HG03521 (cell line): Measurements from ENCODE around the gene RGS3.
"Not testable (repeated sequence)": the region's sequence is repeated elsewhere in the genome, so short reads cannot be mapped to it uniquely, and the experiment has no call there.

Experiments
- ATAC-seq: cut with Tn5 transposase; IDR thresholded peaks from one replicate; pipeline ENCODE4 v1.9.1; 2021; ENCODE audit warnings: mild to moderate bottlenecking, moderate library complexity; ENCODE audit not compliant: unreplicated experiment

Gene RGS3

DNA sequence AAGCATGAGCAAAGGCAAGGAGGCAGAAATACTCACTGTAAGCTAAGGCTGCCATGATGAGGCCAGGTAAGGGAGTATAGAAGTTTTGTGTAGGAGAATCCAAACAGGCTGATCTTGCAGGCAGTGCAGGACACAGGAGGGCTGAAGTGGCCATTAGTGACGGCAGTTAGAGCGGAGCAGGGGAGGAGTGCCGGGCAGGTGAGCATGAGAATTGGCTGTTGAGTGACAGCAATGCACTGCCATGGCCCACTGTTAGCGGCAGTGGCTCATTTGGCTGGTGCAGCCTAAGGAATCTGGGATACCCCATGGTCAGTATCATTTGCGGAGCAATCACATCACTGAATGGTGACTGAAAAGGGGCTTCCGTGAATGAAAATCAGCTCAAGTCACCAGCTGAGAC is 22.8 kb downstream of the RGS3 start:
- ATAC-seq = no peak

DNA sequence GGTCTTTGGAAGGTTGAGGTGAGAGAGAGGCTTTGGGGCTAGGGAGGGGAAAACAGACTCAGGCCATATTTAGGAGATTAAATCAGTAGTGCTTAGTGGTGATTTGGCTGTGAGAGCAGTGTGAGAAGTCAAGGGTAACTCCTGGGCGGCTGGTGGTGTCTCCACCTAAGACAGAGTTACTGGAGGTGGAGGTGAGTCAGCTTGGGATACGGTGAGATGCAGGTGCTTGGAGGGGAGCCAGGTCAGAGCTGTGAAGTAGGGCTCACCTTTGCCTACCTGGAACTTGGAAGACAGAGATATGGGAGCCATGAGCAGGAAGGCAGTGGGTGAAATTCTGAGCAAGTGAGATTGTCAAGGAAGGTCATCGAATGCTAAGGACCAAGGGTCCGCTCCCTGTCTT is 24.5 kb downstream of the RGS3 start:
- ATAC-seq = no peak

DNA sequence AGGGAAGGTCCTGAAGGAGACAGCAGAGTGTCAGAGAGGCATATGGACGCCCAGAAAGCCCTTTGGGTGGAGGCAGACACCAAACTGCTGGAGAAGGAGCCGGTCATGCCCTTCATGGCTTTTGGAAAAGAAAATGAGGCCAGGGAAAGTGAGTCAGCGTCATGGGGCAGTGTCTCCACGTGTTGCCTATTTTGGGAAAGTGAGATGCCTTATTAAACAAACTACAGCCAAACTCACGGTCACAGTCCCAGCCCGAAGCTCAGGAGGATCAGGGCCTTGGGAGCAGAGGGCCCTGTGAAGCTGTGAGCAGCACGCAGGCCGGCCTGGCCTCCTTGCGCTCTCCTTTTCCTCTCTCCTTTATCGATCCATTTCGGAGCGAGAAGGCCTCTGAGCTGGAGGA is 25.0 kb downstream of the RGS3 start:
- no peak for ATAC-seq

DNA sequence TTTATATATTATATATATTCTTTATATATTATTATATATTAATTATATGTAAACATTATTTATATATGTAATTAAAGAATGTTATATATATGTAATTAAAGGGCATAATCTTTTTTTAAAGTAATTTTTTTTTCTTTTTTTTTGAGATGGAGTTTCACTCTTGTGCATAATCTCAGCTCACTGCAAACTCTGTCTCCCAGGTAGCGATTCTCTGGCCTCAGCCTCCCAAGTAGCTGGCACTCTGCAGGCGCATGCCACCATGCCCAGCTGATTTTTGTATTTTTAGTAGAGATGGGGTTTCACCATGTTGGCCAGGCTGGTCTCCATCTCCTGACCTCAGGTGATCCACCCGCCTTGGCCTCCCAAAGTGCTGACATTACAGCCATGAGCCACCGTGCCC is 27.6 kb downstream of the RGS3 start:
- ATAC-seq = not testable (repeated sequence)

DNA sequence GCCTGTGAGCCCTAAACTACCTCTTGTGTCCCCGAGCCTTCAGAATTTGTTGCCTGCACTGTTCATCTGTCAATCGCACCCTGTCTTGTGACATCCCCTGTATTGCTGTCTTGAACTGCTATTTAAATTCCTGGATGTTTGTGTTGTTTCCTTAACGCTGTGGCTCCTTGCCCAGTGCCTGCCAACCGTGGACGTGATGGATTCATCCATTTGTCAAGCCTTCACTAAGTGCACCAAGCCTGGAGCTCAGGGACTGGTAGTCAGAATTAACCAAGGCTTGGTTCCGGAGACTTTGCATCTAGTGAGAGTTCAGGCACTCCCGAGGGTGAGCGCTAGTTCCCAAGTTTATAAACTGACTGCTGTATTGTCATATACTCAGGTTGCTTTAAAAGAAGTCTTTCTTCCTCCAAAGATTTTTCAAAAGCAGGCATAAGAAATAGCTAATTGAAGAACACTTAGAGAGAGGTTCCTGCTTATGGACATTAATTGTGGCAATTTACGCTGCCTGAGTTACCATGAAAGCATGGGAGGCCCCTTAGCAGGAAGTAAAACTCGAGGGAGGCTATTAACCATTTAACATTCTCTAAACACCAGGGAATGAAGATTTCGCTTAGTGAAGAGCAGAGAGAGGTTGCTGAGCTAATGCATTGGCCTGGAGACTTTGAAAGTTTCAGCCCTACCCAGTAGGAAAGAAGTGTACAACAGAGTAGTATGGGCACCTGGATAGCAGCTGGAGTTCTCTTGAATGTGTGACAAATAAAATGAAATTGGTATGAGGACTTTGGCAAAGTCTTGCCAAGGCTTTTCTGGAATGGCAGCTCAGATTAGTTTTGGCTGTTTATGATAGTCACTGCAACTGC is 29.0 kb downstream of the RGS3 start:
- no peak for ATAC-seq

DNA sequence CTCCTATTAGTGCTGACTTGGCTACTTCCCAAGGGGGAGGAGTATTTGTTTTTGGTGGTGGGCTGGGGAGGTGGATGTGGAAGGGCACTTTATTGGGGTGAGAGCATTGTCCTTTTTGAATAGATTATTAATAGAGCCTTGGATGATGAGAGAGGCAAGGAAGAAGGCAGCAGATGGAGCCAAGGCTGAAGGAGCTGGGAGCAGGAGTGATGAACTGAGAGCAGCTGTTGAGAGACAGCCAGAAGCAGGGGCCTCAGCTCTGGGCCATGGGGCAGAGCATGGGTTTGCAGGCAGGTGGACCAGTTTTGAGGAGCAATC is 29.6 kb downstream of the RGS3 start:
- ATAC-seq = no peak

DNA sequence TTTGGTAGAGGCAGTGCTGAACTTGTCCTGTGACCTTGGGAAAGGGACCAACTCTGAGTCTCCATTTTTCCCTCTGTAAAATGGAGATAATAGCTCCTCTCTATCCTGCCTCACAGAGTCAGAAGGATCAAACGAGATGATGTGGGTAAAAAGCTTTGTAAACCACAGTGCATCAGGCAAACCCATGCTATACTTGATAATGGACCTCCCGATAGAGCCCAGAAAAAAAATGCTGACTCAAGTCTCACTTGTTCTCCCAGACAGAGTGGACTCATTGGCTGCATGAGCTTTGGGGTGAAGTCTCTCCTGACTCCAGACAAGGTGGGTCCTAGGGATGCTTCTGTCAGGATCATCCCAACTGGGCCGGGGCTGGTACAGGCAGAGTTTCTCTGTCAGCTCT is 32.0 kb downstream of the RGS3 start:
- no peak for ATAC-seq

DNA sequence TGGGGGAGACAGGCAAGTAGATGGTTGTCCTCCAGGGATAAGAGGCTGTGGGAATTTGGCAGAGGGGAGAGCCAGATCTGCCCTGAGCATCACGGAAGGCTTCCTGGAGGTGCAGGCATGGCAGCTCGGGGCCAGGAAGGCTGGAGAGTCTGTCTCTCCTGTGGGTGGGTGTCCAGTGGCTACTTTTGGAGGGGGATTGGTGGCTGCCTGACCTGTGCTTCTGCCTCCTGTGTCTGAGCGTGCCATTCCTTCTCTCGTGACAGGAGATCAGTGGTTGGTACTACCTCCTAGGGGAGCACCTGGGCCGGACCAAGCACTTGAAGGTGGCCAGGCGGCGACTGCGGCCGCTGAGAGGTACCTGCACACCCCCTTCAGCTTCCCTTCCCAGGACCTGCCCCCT is 33.5 kb downstream of the RGS3 start:
- ATAC-seq = no peak

DNA sequence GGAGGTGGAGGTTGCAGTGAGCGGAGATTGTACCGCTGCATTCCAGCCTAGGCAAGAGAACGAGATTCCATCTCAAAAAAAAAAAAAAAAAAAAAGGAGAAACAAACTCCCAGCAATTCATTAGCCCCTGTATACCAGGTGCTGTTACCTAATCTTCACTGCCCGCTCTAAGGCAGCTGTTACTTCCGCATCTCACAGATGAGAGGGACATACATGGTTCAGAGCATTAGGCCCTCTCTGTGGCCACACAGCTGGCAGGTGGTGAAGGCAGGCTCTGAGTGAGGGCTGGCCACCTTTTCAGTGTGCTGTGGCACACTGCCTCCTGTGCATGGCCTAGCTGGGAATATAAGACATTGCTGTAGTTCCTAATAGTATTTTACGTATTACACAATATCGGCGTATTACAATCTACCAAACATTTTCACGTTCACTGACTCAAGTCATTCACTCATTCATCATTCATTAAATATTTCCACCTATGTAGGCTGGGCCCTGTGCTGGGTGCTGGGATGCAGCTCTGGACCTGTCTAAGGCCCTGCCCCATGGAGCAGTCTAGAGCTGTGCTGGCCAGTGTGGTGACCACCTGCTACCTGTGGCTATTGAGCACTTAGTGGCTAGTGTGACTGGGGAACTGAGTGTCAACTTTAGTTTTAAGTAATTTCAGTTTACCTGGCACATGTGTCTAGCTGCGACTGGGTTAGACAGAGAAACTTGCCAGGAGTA is 35.8 kb downstream of the RGS3 start:
- no peak for ATAC-seq

DNA sequence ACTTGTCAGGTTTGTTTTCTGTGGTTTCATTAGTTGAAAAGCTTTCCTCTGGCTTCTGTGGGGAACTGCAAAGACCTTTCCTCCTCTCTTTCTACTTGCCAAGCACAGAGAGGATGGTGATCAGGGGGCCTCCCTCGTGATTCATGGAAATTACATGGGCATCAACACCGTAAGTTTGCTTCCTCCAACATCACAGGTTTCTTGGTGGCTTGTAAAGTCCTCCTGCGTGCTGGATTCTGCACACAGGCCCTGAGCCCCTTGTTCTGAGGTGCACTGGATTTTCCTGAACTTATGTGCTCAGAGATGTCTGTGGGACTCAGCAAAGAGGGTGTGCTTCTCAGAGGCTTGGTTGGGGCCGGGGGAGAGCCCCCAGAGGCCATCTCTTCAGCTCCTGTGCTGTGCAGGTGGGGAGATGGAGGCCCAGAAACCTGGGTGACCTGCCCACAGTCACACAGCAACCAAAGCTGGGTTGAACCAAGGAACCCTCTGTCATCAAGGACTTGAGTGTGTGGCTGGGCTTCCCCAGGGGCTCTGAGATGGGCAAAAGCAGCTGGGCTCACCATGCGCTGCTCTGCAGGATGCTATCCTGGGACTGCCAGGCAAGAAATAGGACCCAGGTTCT is 36.5 kb downstream of the RGS3 start:
- ATAC-seq = no peak

DNA sequence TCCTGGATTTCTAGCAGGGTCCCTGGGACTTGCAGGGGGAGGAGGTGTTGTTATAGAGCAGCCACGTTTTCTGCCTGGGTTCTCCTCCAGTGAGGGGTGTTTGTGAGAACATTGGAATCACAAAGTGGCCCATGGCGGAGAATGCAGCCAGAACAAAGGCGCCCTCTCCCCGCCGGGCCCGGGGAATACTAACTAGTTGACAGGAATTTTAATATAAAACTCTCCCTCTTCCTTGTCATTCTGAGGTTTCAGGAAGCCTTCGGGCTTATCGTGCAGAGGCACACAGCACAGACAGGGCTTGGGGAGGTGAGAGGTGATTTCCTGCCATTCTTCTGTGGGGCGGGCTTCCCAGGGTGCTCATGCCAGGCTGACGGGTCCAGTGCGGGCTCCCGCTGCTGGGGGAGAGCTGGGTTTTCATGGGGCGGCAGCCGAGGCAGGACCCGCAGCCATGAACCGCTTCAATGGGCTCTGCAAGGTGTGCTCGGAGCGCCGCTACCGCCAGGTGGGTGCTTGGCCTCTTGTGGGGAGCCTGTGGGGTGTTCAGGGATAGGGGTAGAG is 37.7 kb downstream of the RGS3 start:
- ATAC-seq = no peak

DNA sequence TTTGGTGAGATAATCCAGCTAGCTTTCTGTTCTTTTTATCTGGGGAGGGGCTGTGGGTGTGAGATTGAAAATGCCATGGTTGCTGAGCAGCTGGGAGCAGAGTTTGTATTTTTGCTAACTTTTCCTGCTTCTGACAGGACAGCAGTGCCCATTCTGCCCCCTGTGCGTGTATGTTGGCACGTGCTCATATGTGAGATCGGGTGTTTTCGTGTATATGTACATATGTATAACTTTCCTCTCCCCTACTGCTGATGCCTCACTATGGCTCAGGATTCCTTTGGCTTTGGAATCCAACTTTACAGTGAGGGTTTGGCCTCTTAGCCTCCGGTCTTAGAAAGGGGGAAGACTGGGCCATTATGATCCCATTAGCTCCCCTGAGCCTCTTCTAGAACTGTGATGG is 38.3 kb downstream of the RGS3 start:
- no peak for ATAC-seq

DNA sequence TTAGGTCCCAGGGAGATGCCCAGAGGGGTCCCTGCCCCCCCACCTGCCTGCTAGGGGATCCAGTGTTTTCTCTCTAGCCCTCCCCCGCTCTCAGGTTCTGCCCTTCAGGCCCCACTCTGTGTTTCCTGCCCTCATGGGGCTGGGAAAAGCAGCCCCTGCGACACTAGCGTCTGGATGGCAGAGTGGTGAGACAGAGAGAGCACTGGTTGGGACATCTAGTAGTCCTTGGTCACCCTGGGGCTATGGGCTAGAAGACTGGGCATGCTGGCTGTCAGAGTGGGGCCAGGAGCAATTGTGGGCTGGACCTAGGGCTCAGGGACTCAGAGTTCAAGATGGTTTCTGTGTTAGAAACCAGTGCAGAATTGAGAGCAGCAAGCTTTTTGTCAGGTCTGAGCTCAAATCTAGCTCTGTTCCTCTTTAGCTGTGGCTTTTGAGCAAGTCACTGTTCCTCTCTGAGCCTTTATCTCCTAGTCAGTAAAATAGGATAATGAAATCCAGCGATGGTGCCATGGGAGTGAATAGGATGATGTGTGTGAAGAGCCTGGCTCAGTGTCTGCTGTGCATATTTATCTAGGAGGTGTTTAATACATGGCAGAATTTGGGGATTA is 39.0 kb downstream of the RGS3 start:
- ATAC-seq = no peak

DNA sequence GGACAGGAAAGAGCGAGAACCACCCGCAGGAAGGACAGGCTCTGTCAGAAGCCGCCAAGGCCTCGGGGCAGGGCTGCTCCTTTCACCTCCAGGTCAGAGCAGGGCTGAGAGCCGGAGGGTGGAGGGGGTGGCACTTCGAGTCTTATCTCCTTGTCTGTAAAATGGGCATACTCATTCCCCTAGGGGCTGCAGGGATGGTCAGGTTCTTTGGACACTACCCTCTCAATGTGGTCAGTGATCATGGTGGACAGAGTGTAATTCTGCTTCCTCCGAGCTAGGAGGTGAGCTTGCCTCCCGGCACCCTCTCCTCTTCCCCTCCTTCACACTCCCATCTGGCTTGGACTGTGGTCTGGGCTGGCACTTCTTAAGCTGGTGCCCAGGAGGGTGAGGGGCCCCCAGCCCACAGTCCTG is 39.6 kb downstream of the RGS3 start:
- ATAC-seq = no peak

DNA sequence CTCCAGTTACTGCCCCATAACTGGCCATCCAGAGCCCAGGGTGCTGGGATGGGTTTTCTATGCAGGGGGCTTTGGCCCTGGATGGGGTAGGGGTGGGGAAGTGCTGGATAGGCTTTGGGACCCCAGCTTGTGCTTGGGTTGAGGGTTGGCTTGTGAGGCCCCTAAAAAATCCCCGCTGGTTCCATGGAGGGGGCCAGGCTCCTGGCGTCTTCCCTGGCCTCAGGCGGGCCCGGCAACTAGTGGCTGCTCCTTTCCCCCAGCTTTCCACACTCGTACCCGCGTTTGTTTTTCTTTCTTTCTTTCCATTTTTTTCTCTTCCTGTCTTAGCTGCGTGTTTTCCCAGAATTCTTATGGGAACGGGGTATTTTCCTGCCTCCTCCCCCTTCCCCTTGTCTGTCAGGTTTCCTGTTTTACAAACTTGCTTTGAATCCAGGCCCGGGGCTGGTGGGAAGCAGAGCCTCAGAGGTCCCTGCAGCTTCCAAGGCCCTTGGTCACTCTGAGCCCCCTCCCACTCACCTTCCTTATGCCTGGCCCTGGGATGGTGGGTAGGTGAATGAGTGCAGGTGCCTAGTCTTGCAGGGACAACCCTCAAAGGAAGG is 40.2 kb downstream of the RGS3 start:
- ATAC-seq = no peak

DNA sequence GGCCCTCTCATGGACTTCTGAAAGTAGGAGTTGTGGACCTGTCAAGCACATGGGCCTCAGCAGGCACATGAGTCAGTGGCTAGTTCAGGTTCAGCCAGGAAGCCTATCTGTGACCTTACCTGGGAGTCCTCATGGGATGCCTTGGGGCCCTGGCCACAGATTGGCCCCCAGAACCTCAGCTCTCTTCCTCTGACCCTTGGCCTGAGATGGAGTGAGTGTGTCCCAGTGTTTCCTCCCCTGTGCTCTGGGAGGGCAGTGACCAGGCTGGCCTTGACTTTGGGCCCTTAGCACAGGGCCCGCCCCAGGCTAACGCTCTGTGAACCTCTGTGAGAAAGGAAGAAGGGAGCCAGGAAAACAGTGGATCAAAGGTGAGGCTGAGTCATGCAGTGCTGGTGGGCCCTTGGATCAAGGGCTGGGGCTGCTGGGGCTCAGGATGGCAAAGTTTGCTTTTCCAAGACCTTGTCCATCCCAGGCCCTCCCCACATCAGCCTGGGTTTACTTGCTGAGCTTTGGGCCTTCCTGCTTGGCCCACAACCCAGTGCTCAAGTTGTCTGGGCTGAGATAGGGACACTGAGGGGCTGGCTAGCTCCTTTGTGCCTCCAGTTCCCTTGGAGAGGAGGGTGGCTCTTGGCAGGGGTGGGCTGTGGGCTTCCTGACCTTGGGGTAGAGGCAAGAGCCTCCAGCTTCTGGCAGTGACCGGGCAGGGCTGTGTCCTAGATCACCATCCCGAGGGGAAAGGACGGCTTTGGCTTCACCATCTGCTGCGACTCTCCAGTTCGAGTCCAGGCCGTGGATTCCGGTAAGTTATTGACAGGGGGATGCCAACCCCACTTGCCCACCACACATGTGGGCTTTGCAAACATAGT is 41.4 kb downstream of the RGS3 start:
- no peak for ATAC-seq

DNA sequence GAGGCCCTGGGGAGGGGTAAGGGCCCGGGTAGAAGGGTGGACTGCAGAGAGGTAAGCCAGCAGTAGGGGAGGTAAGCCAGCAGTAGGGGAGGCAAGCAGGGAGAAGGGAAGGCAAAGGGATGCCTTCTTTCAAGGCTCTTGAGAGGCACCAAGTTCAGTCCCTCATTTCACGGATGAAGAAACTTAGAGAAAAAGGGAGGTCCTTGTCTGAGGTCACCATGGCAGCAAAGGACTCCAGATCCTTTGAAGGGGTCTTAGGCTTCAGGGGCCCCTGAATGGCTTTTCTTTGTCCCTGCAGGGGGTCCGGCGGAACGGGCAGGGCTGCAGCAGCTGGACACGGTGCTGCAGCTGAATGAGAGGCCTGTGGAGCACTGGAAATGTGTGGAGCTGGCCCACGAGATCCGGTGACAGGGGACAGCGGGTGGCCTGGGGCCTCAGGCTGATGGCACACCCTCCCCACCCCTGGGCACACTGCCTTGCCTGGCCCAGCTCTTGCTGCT is 42.6 kb downstream of the RGS3 start:
- no peak for ATAC-seq

DNA sequence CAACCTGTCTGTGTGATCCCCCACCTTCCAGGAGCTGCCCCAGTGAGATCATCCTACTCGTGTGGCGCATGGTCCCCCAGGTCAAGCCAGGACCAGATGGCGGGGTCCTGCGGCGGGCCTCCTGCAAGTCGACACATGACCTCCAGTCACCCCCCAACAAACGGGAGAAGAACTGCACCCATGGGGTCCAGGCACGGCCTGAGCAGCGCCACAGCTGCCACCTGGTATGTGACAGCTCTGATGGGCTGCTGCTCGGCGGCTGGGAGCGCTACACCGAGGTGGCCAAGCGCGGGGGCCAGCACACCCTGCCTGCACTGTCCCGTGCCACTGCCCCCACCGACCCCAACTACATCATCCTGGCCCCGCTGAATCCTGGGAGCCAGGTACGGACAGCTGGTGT is 43.7 kb downstream of the RGS3 start:
- no peak for ATAC-seq

DNA sequence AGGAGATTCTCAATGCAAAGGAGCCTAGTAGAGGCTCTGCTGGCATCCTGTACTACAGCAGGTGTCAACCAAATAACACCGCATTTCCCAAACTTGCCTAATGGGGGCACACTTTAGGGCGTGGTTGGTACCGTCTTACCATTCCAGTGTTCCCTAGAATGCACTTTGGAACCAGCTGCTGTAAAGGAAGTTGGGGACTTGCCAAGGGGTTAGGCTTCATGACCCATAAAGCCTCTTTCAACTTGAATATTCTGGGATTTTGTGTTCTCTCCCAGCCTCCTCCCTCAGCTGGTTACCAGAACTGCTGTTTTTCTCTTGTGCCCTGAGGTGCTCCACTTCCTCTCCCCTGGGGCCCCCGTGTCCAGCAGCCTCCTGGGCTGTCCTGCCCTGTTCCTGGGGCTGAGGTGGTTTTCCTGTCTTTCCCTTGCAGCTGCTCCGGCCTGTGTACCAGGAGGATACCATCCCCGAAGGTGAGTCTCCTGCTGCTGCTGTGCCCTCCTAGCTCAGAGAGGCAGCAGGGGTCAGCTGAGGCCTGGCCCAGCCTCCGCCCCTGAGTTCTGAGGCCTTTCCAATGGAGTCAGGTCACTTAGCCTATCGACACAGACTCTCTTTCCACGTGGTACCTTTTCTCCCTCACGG is 44.7 kb downstream of the RGS3 start:
- no peak for ATAC-seq
